Upper lobe of right lung (tissue), 1 donor: ENCODE results near the gene FNIP2. TPM values are rescaled to one million over a fixed set of nuclear protein-coding genes. Genes with fewer than 3 reads are reported as not detected.

Source experiments
- ATAC-seq: fragments of 200-7000 bp; cut with Tn5 transposase; one replicate; pipeline ENCODE4 v1.9.1; 2020; ENCODE audit warnings: mild to moderate bottlenecking, moderate library complexity
- DNase-seq: peaks from one replicate; pipeline ENCODE4 v3.0.0-alpha.2; 2020
- H3K27ac ChIP-seq: fragments of 200-600 bp; one replicate; pipeline ENCODE4 v1.8.0; 2022
- H3K27me3 ChIP-seq: fragments of 200-600 bp; one replicate; pipeline ENCODE4 v1.8.0; 2022; ENCODE audit warnings: mild to moderate bottlenecking
- H3K36me3 ChIP-seq: fragments of 200-600 bp; one replicate; pipeline ENCODE4 v1.8.0; 2022
- H3K4me1 ChIP-seq: fragments of 200-600 bp; one replicate; pipeline ENCODE4 v1.8.0; 2022
- H3K4me3 ChIP-seq: fragments of 200-600 bp; one replicate; pipeline ENCODE4 v1.8.0; 2022; ENCODE audit warnings: mild to moderate bottlenecking
- H3K9me3 ChIP-seq: fragments of 200-600 bp; one replicate; pipeline ENCODE4 v1.8.0; 2022
- CTCF ChIP-seq: fragments of 200-600 bp; IDR thresholded peaks from one replicate; pipeline ENCODE4 v1.8.0; 2022; ENCODE audit warnings: antibody characterized with exemption
- intact Hi-C: fragments of 100-400 bp; cut with DNase I; formaldehyde crosslinking; loops from one replicate; pipeline ENCODE4 v1.11.0; 2022
- long read RNA-seq: library from polyadenylated mRNA; unstranded; transcript quantifications from one replicate; pipeline ENCODE4 v2.0.0, GENCODE V29; 2021
- total RNA-seq: library from RNA; stranded (reverse); fragmentation: NEBNext Ultra II Directional; extraction: Animal tissue kit (Norgen Biotek cat#: 25700); gene quantifications from one replicate; pipeline ENCODE4 v1.2.1, GENCODE V29; 2021
- donor health status: DM: no; HTN: yes; CAD: no; lungs with severe emphysema.

Gene FNIP2
- total RNA-seq, result 98.4 TPM
- long read RNA-seq, full-length matches to known transcripts, result 14 of 123 reads
- long read RNA-seq, partial matches to known transcripts, result 21 of 123 reads
- long read RNA-seq, other reads (novel, unspliced or antisense), result 88 of 123 reads

GRCh38 chr4:158768555-158769174 is at the start of gene FNIP2:
Gene FNIP2, plus strand, starts transcription at chr4:158769026. Its CDS starts 187 bp downstream, at chr4:158769213.
- peak; percentile 96 for ATAC-seq
- intact Hi-C loops, result no loop called here

GRCh38 chr4:158721680-158722079 is 47.1 kb upstream of the FNIP2 start:
- DNase-seq (no peak), ATAC-seq (no peak)
- H3K27ac ChIP-seq, result no peak overlapping the region
- no peaks in the 10 kb centered on the region for H3K9me3 ChIP-seq
- no peak for TF ChIP-seq CTCF
- no peaks in the 10 kb centered on the region for H3K27me3 ChIP-seq
- H3K4me3 ChIP-seq, result no peak overlapping the region
- peaks cover 39% of the 10 kb centered on the region for H3K36me3 ChIP-seq
- intact Hi-C loops, result no loop called here
- H3K4me1 ChIP-seq, result peaks cover 12% of the 10 kb centered on the region

More at GRCh38 chr4:158768555-158769174, at the start of gene FNIP2:
- Histone ChIP-seq H3K9me3 (no peaks in the 10 kb centered on the region), H3K27me3 (no peaks in the 10 kb centered on the region), H3K27ac (peak within 1 kb of the TSS; percentile 89), H3K4me1 (peaks cover 30% of the 10 kb centered on the region), H3K36me3 (no peaks in the 10 kb centered on the region), H3K4me3 (peak within 1 kb of the TSS; percentile 85)
- DNase-seq, result peak; percentile 92
- TF ChIP-seq CTCF, result no peak

GRCh38 chr4:158722291-158722916 is 46.4 kb upstream of the FNIP2 start:
- DNase-seq (no peak), ATAC-seq (peak; percentile 33)
- Histone ChIP-seq H3K9me3 (no peaks in the 10 kb centered on the region), H3K36me3 (peaks cover 32% of the 10 kb centered on the region), H3K27me3 (no peaks in the 10 kb centered on the region), H3K4me1 (peaks cover 12% of the 10 kb centered on the region), H3K4me3 (peak overlapping the region; percentile 86), H3K27ac (peak overlapping the region; percentile 92)
- intact Hi-C loops, result no loop called here
- TF ChIP-seq CTCF, result no peak

GRCh38 chr4:158722917-158723793 is 45.7 kb upstream of the FNIP2 start, which contains the start of gene PPID:
Gene PPID, minus strand, starts transcription at chr4:158723396. Its CDS starts 108 bp downstream, at chr4:158723288.
- Histone ChIP-seq H3K4me1 (peaks cover 12% of the 10 kb centered on the region), H3K4me3 (peak within 1 kb of the TSS; percentile 86), H3K27me3 (no peaks in the 10 kb centered on the region), H3K36me3 (peaks cover 24% of the 10 kb centered on the region), H3K27ac (peak within 1 kb of the TSS; percentile 92), H3K9me3 (no peaks in the 10 kb centered on the region)
- DNase-seq (peak; percentile 93), ATAC-seq (peak; percentile 99)
- intact Hi-C loops, result no loop called here
- no peak for TF ChIP-seq CTCF

GRCh38 chr4:158724637-158725036 is 44.2 kb upstream of the FNIP2 start:
- Histone ChIP-seq H3K27me3 (no peaks in the 10 kb centered on the region), H3K4me1 (peaks cover 12% of the 10 kb centered on the region), H3K36me3 (peaks cover 10% of the 10 kb centered on the region), H3K9me3 (no peaks in the 10 kb centered on the region), H3K4me3 (no peak overlapping the region), H3K27ac (no peak overlapping the region)
- ATAC-seq (no peak), DNase-seq (no peak)
- no peak for TF ChIP-seq CTCF
- intact Hi-C loops, result loop anchor here (5.0 kb wide), 1 partner anchor 128 kb away; no protein-coding TSS in a partner anchor
